B cell (primary cell): ENCODE results near the gene ACKR2. TPM values are rescaled to one million over a fixed set of nuclear protein-coding genes. Genes with fewer than 3 reads are reported as not detected.

ENCODE experiments used
- ATAC-seq: fragments of 200-7000 bp; cut with Tn5 transposase; one replicate; pipeline ENCODE4 v1.10.0; 2021; ENCODE audit warnings: low read depth, mild to moderate bottlenecking, moderate number of reproducible peaks, moderate library complexity
- CTCF ChIA-PET: fragments of 350-600 bp; sonication (Branson Sonifier 250); formaldehyde crosslinking; loops from one replicate; lab custom pipeline; 2021; ENCODE audit warnings: antibody characterized with exemption, inconsistent platforms; lab: Charles Lee
- POLR2A ChIA-PET: fragments of 350-600 bp; sonication (Branson Sonifier 250); formaldehyde crosslinking; loops from one replicate; lab custom pipeline; 2021; ENCODE audit warnings: antibody characterized with exemption; lab: Charles Lee
- DNase-seq: peaks from one replicate; pipeline ENCODE4 v3.0.0; 2013
- H2AFZ ChIP-seq: 2 replicates; pipeline ENCODE4 v1.6.1; 2012; ENCODE audit warnings: mild to moderate bottlenecking, low read depth, low read length; ENCODE audit not compliant: insufficient read depth, poor library complexity, severe bottlenecking
- H3K27ac ChIP-seq, 2 donors: 1 replicate in 1 of 2; 2 replicates in 1 of 2; pipeline ENCODE4 v1.5.1; 2012 to 2013; ENCODE audit warnings: low read length in 2 of 2, mild to moderate bottlenecking in 2 of 2, moderate library complexity in 1 of 2
- H3K27me3 ChIP-seq, 4 experiments: fragments of 200-600 bp in 1 of 4; sonication (generic) in 1 of 4; replicated peaks in 1 of 4; 1 replicate in 2 of 4; 2 replicates in 2 of 4; pipeline versions ENCODE4 v1.6.1 to v1.7.0; 2013 to 2016; ENCODE audit warnings: low read length in 3 of 4, mild to moderate bottlenecking in 2 of 4, mixed read lengths in 1 of 4, moderate library complexity in 1 of 4; ENCODE audit not compliant: insufficient read depth in 4 of 4, control insufficient read depth in 3 of 4; ENCODE audit errors: control extremely low read depth in 1 of 4
- H3K36me3 ChIP-seq, 2 experiments: replicated peaks in 1 of 2; 1 replicate in 1 of 2; 2 replicates in 1 of 2; pipeline versions ENCODE4 v1.6.1 to v1.7.1; 2013; ENCODE audit warnings: low read length in 1 of 2; ENCODE audit not compliant: insufficient read depth in 2 of 2, control insufficient read depth in 1 of 2; ENCODE audit errors: control extremely low read depth in 1 of 2, extremely low read depth in 1 of 2
- H3K4me1 ChIP-seq, 2 donors: fragments of 200-600 bp in 1 of 2; sonication (generic) in 1 of 2; 1 replicate in 1 of 2; 2 replicates in 1 of 2; pipeline versions ENCODE4 v1.5.1 to v1.6.1; 2013 to 2017; ENCODE audit warnings: low read length in 2 of 2; ENCODE audit not compliant: control insufficient read depth in 2 of 2, insufficient read depth in 2 of 2
- H3K4me2 ChIP-seq: replicated peaks from 2 replicates; pipeline ENCODE3; 2012; ENCODE audit warnings: mild to moderate bottlenecking, low read depth, low read length; ENCODE audit not compliant: poor library complexity, severe bottlenecking
- H3K4me3 ChIP-seq, 5 experiments: fragments of 200-600 bp in 1 of 5; sonication (generic) in 1 of 5; 1 replicate in 3 of 5; 2 replicates in 2 of 5; pipeline versions ENCODE4 v1.5.1 to v1.7.0; 2011 to 2016; ENCODE audit warnings: low read length in 4 of 5, mild to moderate bottlenecking in 4 of 5, low read depth in 2 of 5, control low read depth in 1 of 5, moderate library complexity in 1 of 5; ENCODE audit not compliant: insufficient read depth in 1 of 5; ENCODE audit errors: control extremely low read depth in 1 of 5, extremely low read depth in 1 of 5
- H3K79me2 ChIP-seq: fragments of 200-600 bp; sonication (generic); one replicate; pipeline ENCODE4 v1.6.0; 2016; ENCODE audit warnings: low read length; ENCODE audit not compliant: control insufficient read depth, insufficient read depth
- H3K9ac ChIP-seq: fragments of 200-600 bp; sonication (generic); 2 replicates; pipeline ENCODE4 v1.6.1; 2017; ENCODE audit warnings: mild to moderate bottlenecking, low read length, moderate library complexity
- H3K9me3 ChIP-seq, 3 donors: one replicate each; pipeline versions ENCODE4 v1.6.1 to v1.7.1; 2013; ENCODE audit warnings: low read length in 2 of 3; ENCODE audit not compliant: control insufficient read depth in 2 of 3, insufficient read depth in 1 of 3; ENCODE audit errors: control extremely low read depth in 1 of 3
- H4K20me1 ChIP-seq: 2 replicates; pipeline ENCODE4 v1.6.0; 2012; ENCODE audit warnings: mild to moderate bottlenecking, low read length; ENCODE audit not compliant: insufficient read depth, control insufficient read depth, poor library complexity, severe bottlenecking
- H3K27ac Mint-ChIP-seq: one replicate; pipeline ENCODE4 v1.8.0; 2021; ENCODE audit warnings: mixed read lengths
- H3K27me3 Mint-ChIP-seq: one replicate; pipeline ENCODE4 v1.8.0; 2021; ENCODE audit warnings: mixed read lengths
- H3K4me1 Mint-ChIP-seq: one replicate; pipeline ENCODE4 v1.8.0; 2021; ENCODE audit warnings: mixed read lengths
- H3K4me3 Mint-ChIP-seq: one replicate; pipeline ENCODE4 v1.8.0; 2021; ENCODE audit warnings: mixed read lengths
- H3K9me3 Mint-ChIP-seq: one replicate; pipeline ENCODE4 v1.8.0; 2022; ENCODE audit warnings: mixed read lengths; ENCODE audit not compliant: insufficient read depth
- CTCF ChIP-seq: fragments of 200-600 bp; IDR thresholded peaks from one replicate; pipeline ENCODE4 v1.8.0; 2022; ENCODE audit warnings: antibody characterized with exemption, mild to moderate bottlenecking
- EZH2 ChIP-seq: IDR thresholded peaks from 2 replicates; pipeline ENCODE4 v1.6.1; 2012; ENCODE audit warnings: borderline replicate concordance, low read depth, mild to moderate bottlenecking, moderate library complexity, low read length; ENCODE audit not compliant: insufficient read depth, poor library complexity, severe bottlenecking
- WGBS: methylation state at CpG from one replicate; pipeline ENCODE4 v1.1.5; 2013; ENCODE audit warnings: missing lambda C conversion rate; ENCODE audit not compliant: insufficient coverage; 5-methylcytosine and 5-hydroxymethylcytosine counted together
- intact Hi-C: fragments of 100-400 bp; cut with micrococcal nuclease; formaldehyde crosslinking; loops from one replicate; pipeline ENCODE4 v1.10.0; 2022
- polyA plus RNA-seq: library from polyadenylated mRNA; depleted of rRNA; stranded (reverse); fragments of >200 nt; gene quantifications from 2 replicates; pipeline ENCODE4 v1.2.3, GENCODE V29; 2012
- total RNA-seq, 2 donors: library from RNA; stranded (reverse); fragments of 120-200 nt in 1 of 2; gene quantifications; 1 replicate in 1 of 2; 2 replicates in 1 of 2; pipeline versions ENCODE4 v1.2.3 to v1.2.4, GENCODE V29; 2013 to 2022

ACKR2 gene
- total and polyA plus RNA-seq, 2 donors (not counting 1 experiment from before 2014, with no cell fraction given) = 0.31 to 1.7 TPM

GRCh38 chr3:42884324-42884723 lies 75.1 kb downstream of the ACKR2 start:
- H3K27ac Mint-ChIP-seq = no peak overlapping the region
- Histone ChIP-seq H4K20me1 (no peaks in the 10 kb centered on the region), H3K36me3 (no peaks in the 10 kb centered on the region), H3K9me3 (no peaks in the 10 kb centered on the region), H3K79me2 (no peaks in the 10 kb centered on the region), H2AFZ (no peak overlapping the region), H3K4me2 (no peak overlapping the region), H3K4me3 (no peak overlapping the region), H3K4me1 (peaks cover 10 to 14% of the 10 kb centered on the region in 2 donors), H3K27me3 (peaks cover 0 to 10% (median 5%) of the 10 kb centered on the region in 4 experiments), H3K9ac (no peak overlapping the region), H3K27ac (no peak overlapping the region)
- H3K9me3 Mint-ChIP-seq = no peaks in the 10 kb centered on the region
- intact Hi-C loops = no loop called here
- POLR2A ChIA-PET = interaction anchor here (0.7 kb wide), 1 partner anchor 9 kb away, joined by 3 read pairs; no protein-coding TSS in a partner anchor
- H3K4me3 Mint-ChIP-seq = no peak overlapping the region
- TF ChIP-seq CTCF (no peak), EZH2 (no peak)
- 71% methylated on average over 2 of the region's 2 CpGs for WGBS
- no peak for DNase-seq
- H3K4me1 Mint-ChIP-seq = peaks cover 7% of the 10 kb centered on the region
- peaks cover 18% of the 10 kb centered on the region for H3K27me3 Mint-ChIP-seq
- ATAC-seq = no peak
- CTCF ChIA-PET = interaction anchor here (1.8 to 3.7 kb wide), 2 partner anchors 53 to 104 kb away, joined by 7 to 72 read pairs; no protein-coding TSS in a partner anchor

- intact Hi-C loops = no loop called here
These were observed 77.1 kb downstream of the ACKR2 start for GRCh38 chr3:42886294-42886822.

More at GRCh38 chr3:42886294-42886822, 77.1 kb downstream of the ACKR2 start:
- ChIA-PET POLR2A (no interaction called here), CTCF (interaction anchor here (1.8 kb wide), 1 partner anchor 55 kb away, joined by 7 read pairs; no protein-coding TSS in a partner anchor)
- DNase-seq = no peak
- ATAC-seq = no peak
- Histone ChIP-seq H3K4me2 (no peak overlapping the region), H3K79me2 (no peaks in the 10 kb centered on the region), H2AFZ (no peak overlapping the region), H3K27me3 (peaks cover 0 to 10% (median 5%) of the 10 kb centered on the region in 4 experiments), H4K20me1 (no peaks in the 10 kb centered on the region), H3K9me3 (no peaks in the 10 kb centered on the region), H3K27ac (no peak overlapping the region), H3K36me3 (no peaks in the 10 kb centered on the region), H3K4me1 (peaks cover 2 to 4% of the 10 kb centered on the region in 2 donors), H3K9ac (no peak overlapping the region), H3K4me3 (no peak overlapping the region)
- Mint-ChIP-seq H3K27me3 (peaks cover 25% of the 10 kb centered on the region), H3K9me3 (no peaks in the 10 kb centered on the region), H3K27ac (no peak overlapping the region), H3K4me3 (no peak overlapping the region), H3K4me1 (peaks cover 2% of the 10 kb centered on the region)
- TF ChIP-seq EZH2 (no peak), CTCF (no peak)
- WGBS = no CpG with 5 or more reads among the region's 1 CpG
